Skeletal muscle cell (primary cell): ENCODE results near the gene TMEM239.

Experiments used
- DNase-seq: peaks from one replicate; pipeline ENCODE4 v3.0.0-alpha.2; 2010; ENCODE audit warnings: low read depth
- H3K4me3 ChIP-seq: 2 replicates; pipeline ENCODE4 v1.5.1; 2011; ENCODE audit warnings: low read depth, mild to moderate bottlenecking, control low read depth, low read length, moderate library complexity

The TMEM239 gene

GRCh38 chr20:2840138-2840966 lies 24.2 kb downstream of the TMEM239 start, which contains the start of the genes PCED1A and VPS16:
Gene PCED1A (minus strand): TSS chr20:2840655. CDS start chr20:2839912, 743 bp downstream.
Gene VPS16 (plus strand): TSS chr20:2840745. CDS start chr20:2840775, 30 bp downstream.
- peak within 1 kb of the TSS; percentile 88 for H3K4me3 ChIP-seq
- peak; percentile 56 for DNase-seq

- peak overlapping the region; percentile 88 for H3K4me3 ChIP-seq
- DNase-seq = peak; percentile 54
Observed at GRCh38 chr20:2840967-2841531, 24.9 kb downstream of the TMEM239 start.

- H3K4me3 ChIP-seq = no peak overlapping the region
- DNase-seq = no peak
Observed at GRCh38 chr20:2845607-2846006, 29.4 kb downstream of the TMEM239 start.

GRCh38 chr20:2846698-2847097 lies 30.5 kb downstream of the TMEM239 start:
- no peak for DNase-seq
- H3K4me3 ChIP-seq = no peak overlapping the region

- H3K4me3 ChIP-seq = no peak overlapping the region
- DNase-seq = no peak
Observed at GRCh38 chr20:2847802-2848201, 31.6 kb downstream of the TMEM239 start.

DNA sequence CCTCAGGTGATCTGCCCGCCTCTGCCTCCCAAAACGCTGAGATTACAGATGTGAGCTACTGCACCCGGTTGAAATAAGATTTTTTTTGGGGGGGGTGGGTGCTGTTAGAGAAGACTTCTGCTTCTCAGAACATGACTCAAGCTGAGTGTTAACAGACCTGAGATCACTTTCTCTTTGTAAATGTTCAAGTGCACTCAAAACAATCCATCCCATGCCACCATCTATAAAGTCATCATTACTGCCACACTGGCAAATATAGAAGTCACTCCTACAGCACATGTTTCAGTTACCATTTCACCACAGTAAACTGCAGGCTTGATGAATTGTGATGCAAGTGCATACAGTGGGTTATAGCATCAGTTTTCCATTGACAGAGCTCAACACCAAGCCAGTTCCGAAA lies 33.4 kb downstream of the TMEM239 start:
- no peak overlapping the region for H3K4me3 ChIP-seq
- no peak for DNase-seq

DNA sequence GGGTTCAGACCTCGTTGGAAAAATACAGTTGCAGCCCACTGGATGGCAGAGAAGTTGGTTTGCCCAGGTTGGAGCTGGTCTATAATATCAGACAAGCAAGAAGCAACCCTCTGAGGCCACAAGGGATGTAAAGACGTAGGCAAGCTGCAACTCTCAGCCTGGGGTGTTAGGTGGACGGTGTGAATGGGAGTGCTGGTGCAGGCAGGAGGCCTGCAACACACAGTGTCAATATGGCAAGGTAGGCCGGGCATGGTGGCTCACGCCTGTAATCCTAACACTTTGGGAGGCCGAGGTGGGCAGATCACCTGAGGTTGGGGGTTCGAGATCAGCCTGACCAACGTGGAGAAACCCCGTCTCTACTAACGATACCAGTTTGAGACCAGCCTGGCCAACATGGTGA lies 34.9 kb downstream of the TMEM239 start:
- DNase-seq = no peak
- H3K4me3 ChIP-seq = no peak overlapping the region

DNA sequence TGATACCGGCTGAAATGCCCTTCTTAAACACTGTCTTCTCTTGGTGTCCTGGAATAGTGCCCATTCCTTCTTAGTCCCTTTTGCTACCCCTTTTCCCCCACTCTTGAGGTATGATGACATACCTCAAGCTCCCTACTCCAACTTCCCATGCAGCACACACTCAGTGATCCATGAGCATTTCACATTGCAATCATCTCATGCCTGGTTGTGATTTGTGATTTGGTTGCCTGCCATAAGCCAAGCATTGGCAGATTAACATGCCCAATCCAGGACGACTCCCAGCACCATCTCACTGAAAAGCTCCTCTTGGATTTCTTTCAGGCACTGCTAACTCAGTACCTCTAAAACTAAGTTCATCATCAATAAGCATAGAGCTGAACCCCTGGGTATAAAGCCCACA lies 42.4 kb downstream of the TMEM239 start:
- no peak for DNase-seq
- H3K4me3 ChIP-seq = no peak overlapping the region

- DNase-seq = no peak
- H3K4me3 ChIP-seq = no peak overlapping the region
Observed at GRCh38 chr20:2859330-2860121, 43.4 kb downstream of the TMEM239 start.

DNA sequence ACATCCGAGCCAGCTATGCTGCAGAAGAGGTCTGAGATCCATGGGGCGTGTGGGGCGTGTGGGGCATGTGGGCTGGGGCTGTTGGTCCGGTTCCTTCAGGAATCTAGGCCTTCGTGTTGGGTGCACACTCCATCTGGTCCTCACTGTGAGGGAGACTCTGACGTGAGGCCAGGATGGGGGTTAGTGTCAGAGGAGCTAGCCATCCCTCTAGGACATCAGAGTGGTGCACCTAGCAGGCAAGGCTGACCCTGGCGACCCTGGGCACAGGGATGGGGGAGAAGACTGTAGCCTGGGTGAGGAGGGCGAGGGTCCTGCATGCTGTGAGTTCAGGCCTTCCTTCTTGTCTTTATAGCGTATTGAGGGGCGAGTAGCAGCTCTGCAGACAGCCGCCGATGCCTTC lies 48.5 kb downstream of the TMEM239 start:
- no peak for DNase-seq
- no peak overlapping the region for H3K4me3 ChIP-seq

DNA sequence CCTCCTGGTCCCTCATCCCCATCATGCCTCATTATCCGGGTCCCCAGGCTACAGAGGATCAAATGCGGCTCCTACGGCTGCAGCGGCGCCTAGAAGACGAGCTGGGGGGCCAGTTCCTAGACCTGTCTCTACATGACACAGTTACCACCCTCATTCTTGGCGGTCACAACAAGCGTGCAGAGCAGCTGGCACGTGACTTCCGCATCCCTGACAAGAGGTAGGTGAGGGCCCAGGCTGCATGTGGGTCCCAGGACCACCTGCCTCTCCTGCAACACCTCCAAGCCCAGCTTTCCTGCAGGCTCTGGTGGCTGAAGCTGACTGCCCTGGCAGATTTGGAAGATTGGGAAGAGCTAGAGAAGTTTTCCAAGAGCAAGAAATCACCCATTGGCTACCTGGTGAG lies 48.9 kb downstream of the TMEM239 start:
- no peak overlapping the region for H3K4me3 ChIP-seq
- no peak for DNase-seq

- DNase-seq = no peak
Observed at GRCh38 chr20:2865630-2866029, 49.5 kb downstream of the TMEM239 start.

GRCh38 chr20:2866236-2866635 lies 50.1 kb downstream of the TMEM239 start:
- no peak overlapping the region for H3K4me3 ChIP-seq
- no peak for DNase-seq

More at GRCh38 chr20:2865630-2866029, 49.5 kb downstream of the TMEM239 start:
- no peak overlapping the region for H3K4me3 ChIP-seq

- H3K4me3 ChIP-seq = no peak overlapping the region
- DNase-seq = no peak
Observed at GRCh38 chr20:2867081-2867864, 51.1 kb downstream of the TMEM239 start.
